HCT116 (cell line): ENCODE data around the gene HNF1B.

Experiments used
- CTCF ChIP-seq, 3 experiments: fragments of 200-600 bp in 1 of 3; sonication (generic) in 1 of 3; IDR thresholded peaks in 2 of 3; conservative IDR thresholded peaks in 1 of 3; 2 replicates each; pipeline ENCODE4 v1.5.1; 2012 to 2017; ENCODE audit warnings: low read depth in 2 of 3, low read length in 2 of 3, antibody characterized with exemption in 1 of 3, borderline replicate concordance in 1 of 3, control low read depth in 1 of 3, mild to moderate bottlenecking in 1 of 3, mixed read lengths in 1 of 3, mixed run types in 1 of 3, moderate library complexity in 1 of 3; ENCODE audit not compliant: insufficient read depth in 1 of 3
- FOSL1 ChIP-seq: IDR thresholded peaks from 2 replicates; pipeline ENCODE4 v1.6.1; 2012; ENCODE audit warnings: low read depth
- JUND ChIP-seq: IDR thresholded peaks from 2 replicates; pipeline ENCODE4 v1.6.1; 2012
- POLR2A ChIP-seq: IDR thresholded peaks from 2 replicates; pipeline ENCODE4 v1.7.0; 2011; ENCODE audit warnings: borderline replicate concordance; ENCODE audit not compliant: insufficient read depth, insufficient read length; ENCODE audit errors: extremely low read depth

- no peak for TF ChIP-seq CTCF (IDR thresholded peaks at IDR 0.05 in 2 of 3, conservative IDR thresholded peaks at IDR 0.05 in 1 of 3; ENCODE audit: borderline replicate concordance in 1 of 3, insufficient read depth in 1 of 3, low read depth in 2 of 3, low read length in 2 of 3)
- TF ChIP-seq JUND: no peak
- no peak for TF ChIP-seq POLR2A
- TF ChIP-seq FOSL1: no peak
These were observed 9.5 kb upstream of the HNF1B start for GRCh38 chr17:37754363-37754762.
